ENCODE data around the gene NACA. TPM values are rescaled to one million over a fixed set of nuclear protein-coding genes. Genes with fewer than 3 reads are reported as not detected.

The NACA gene
- polyA plus RNA-seq, 3 donors: 1,818 to 2,346 (median 1,950) TPM

Other genes with a start within 250 kb of the NACA start
- 1 to 10 TPM in 2 of 3 donors, under 1 TPM in 1; 1.00 to 2.3 (median 1.5) TPM for gene GLS2, start 237.1 kb downstream of the NACA start, polyA plus RNA-seq (ENCODE audit: insufficient read length in 3 of 3)
- gene RBMS2, start 203.5 kb downstream of the NACA start, polyA plus RNA-seq (ENCODE audit: insufficient read length in 3 of 3): 10 to 100 TPM; 36.9 to 47.4 (median 41.8) TPM
- gene BAZ2A, start 95.0 kb downstream of the NACA start, polyA plus RNA-seq (ENCODE audit: insufficient read length in 3 of 3): 100 to 1,000 TPM in 2 of 3 donors, 10 to 100 TPM in 1; 72.6 to 123 (median 108) TPM
- gene ATP5F1B, start 79.3 kb downstream of the NACA start, polyA plus RNA-seq (ENCODE audit: insufficient read length in 3 of 3): 1,000 to 10,000 TPM in 2 of 3 donors, 100 to 1,000 TPM in 1; 921 to 1,094 (median 1,062) TPM
- 100 to 1,000 TPM; 269 to 319 (median 296) TPM for gene PTGES3, start 37.0 kb downstream of the NACA start, polyA plus RNA-seq (ENCODE audit: insufficient read length in 3 of 3)
- gene PRIM1, start 27.0 kb upstream of the NACA start, polyA plus RNA-seq (ENCODE audit: insufficient read length in 3 of 3): 10 to 100 TPM; 16.1 to 22.6 (median 19.9) TPM
- 1 to 10 TPM in 2 of 3 donors, under 1 TPM in 1; 0.97 to 1.5 (median 1.1) TPM for gene HSD17B6, start 38.0 kb upstream of the NACA start, polyA plus RNA-seq (ENCODE audit: insufficient read length in 3 of 3)
- under 1 TPM; 0.07 to 0.21 (median 0.16) TPM for gene SDR9C7, start 209.1 kb upstream of the NACA start, polyA plus RNA-seq (ENCODE audit: insufficient read length in 3 of 3)
- 1 to 10 TPM in 2 of 3 donors, under 1 TPM in 1; 0.50 to 1.4 (median 1.0) TPM for gene RDH16, start 232.3 kb upstream of the NACA start, polyA plus RNA-seq (ENCODE audit: insufficient read length in 3 of 3)